DOHH2 (cell line): ENCODE results near the gene P4HB.

Experiments used
- CTCF ChIP-seq: fragments of 200-600 bp; sonication (generic); IDR thresholded peaks from one replicate; pipeline ENCODE4 v1.5.1; 2014; ENCODE audit warnings: antibody characterized with exemption, mild to moderate bottlenecking, low read depth, low read length; ENCODE audit not compliant: poor library complexity, severe bottlenecking
- EZH2phosphoT487 ChIP-seq: fragments of 200-600 bp; sonication (generic); IDR thresholded peaks from 2 replicates; pipeline ENCODE4 v1.6.1; 2017; ENCODE audit warnings: borderline replicate concordance, mild to moderate bottlenecking, antibody characterized with exemption, low read length, moderate library complexity, mixed read lengths

DNA sequence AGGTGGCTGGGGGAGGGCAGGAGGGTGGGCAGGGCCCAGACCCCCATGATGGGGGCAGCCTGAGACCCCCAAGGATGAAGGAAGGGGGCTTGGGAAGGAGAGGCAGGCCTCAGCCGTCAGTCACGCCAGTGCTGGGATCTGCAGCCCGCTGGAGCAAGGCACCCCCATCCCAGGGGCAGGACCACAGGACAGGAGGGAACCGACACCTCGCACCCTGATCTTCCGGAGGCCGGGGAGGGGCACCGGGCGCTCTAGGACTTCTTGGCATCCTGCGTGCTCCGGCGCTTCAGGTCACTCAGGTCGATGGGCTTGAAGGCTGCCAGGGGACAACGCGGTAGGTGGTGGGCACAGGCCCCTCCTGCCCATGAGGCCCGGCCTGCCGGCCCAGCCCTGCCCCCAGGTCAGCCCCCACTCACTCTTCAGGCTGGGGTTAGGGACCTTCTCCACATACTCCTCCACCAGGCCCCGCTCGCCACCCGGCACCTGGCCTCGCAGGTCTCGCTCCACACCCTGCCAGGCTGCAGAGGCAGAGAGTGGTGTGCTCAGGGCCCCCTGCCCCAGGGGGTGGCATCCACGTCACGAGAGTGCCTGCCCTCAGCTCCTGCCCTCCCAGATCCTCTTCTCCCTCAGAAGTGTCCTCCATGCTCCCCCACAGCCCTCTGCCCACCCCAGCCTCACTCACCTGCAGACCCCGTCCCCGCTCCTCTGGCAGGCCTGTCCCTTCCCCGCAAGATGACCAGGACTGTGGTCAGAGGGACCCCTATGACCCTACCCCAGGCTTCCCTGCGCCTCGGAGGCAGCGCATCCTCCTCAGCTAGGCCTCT, 37.1 kb downstream of the P4HB start:
- no peak for TF ChIP-seq CTCF
- no peak for TF ChIP-seq EZH2phosphoT487
